ENCODE data around the gene PLEKHH1.

- TF ChIP-seq ZNF114 (CRISPR knock-in tag; IDR thresholded peaks at IDR 0.05) (no peak), EZH2phosphoT487 (IDR thresholded peaks at IDR 0.05; ENCODE audit: unreplicated experiment) (no peak), CTCF (conservative IDR thresholded peaks at IDR 0.05; ENCODE audit: low read depth in 2 of 2) (no peak), EZH2 (IDR thresholded peaks at IDR 0.05; ENCODE audit: low read depth, unreplicated experiment) (no peak), POLR2AphosphoS5 (IDR thresholded peaks at IDR 0.05; ENCODE audit: low read depth) (no peak), JUNB (IDR thresholded peaks at IDR 0.05; ENCODE audit: unreplicated experiment) (no peak), CREB1 (CRISPR knock-in tag; IDR thresholded peaks at IDR 0.05; ENCODE audit: low read depth) (no peak), STAT1 (IDR thresholded peaks at IDR 0.05; ENCODE audit: unreplicated experiment) (no peak), REST (IDR thresholded peaks at IDR 0.05; ENCODE audit: unreplicated experiment) (no peak), NANOG (IDR thresholded peaks at IDR 0.05; ENCODE audit: borderline replicate concordance) (no peak), ETS1 (IDR thresholded peaks at IDR 0.05) (no peak), ZNF462 (CRISPR knock-in tag; IDR thresholded peaks at IDR 0.05) (no peak)
These were observed 42.9 kb upstream of the PLEKHH1 start for GRCh38 chr14:67490196-67490595.

All from GM23338 (cell line).